Measurements from ENCODE around the gene NTRK1.
A peak's percentile ranks its signal among the peaks of the same experiment; 100 is the strongest.

NTRK1 gene

GRCh38 chr1:156883919-156884318 lies 23.3 kb downstream of the NTRK1 start:
- POLR2A ChIA-PET = no interaction called here
- H3K9me3 ChIP-seq (ENCODE audit: control extremely low read depth in 1 of 5, control insufficient read depth in 4 of 5, insufficient read depth in 2 of 5, low read depth in 1 of 5, low read length in 4 of 5) = no peaks in the 10 kb centered on the region

GRCh38 chr1:156884560-156885184 lies 24.0 kb downstream of the NTRK1 start:
- Histone ChIP-seq H3K4me3 (ENCODE audit: control insufficient read depth in 1 of 7, extremely low read depth in 1 of 7, insufficient read depth in 4 of 7, low read depth in 2 of 7, low read length in 6 of 7) (no peak overlapping the region), H3K36me3 (ENCODE audit: control insufficient read depth in 4 of 4, insufficient read depth in 4 of 4, low read length in 3 of 4) (no peaks in the 10 kb centered on the region), H3K9me3 (ENCODE audit: control extremely low read depth in 1 of 5, control insufficient read depth in 4 of 5, insufficient read depth in 2 of 5, low read depth in 1 of 5, low read length in 4 of 5) (no peaks in the 10 kb centered on the region), H3K27me3 (replicated peaks in 2 of 5; ENCODE audit: control insufficient read depth in 4 of 5, insufficient read depth in 5 of 5, low read length in 4 of 5) (peaks cover 0 to 16% (median 11%) of the 10 kb centered on the region in 5 experiments), H3K27ac (ENCODE audit: insufficient read depth in 1 of 2, low read depth in 1 of 2, low read length in 2 of 2, poor library complexity in 1 of 2, severe bottlenecking in 2 of 2) (no peak overlapping the region), H3K4me1 (ENCODE audit: control extremely low read depth in 1 of 4, control insufficient read depth in 4 of 4, insufficient read depth in 4 of 4, low read length in 3 of 4) (no peaks in the 10 kb centered on the region)
- POLR2A ChIA-PET = no interaction called here
- CTCF ChIA-PET = interaction anchor here (1.0 to 12.7 kb wide), 7 partner anchors 10 to 86 kb away, joined by 3 to 201 read pairs (median 5); partner anchors contain the start of genes LRRC71 and NTRK1
- 91% methylated on average over 5 of the region's 10 CpGs for WGBS (ENCODE audit: insufficient coverage)
- DNase-seq = no peak

More at GRCh38 chr1:156883919-156884318, 23.3 kb downstream of the NTRK1 start:
- peaks cover 0 to 18% (median 11%) of the 10 kb centered on the region in 5 experiments for H3K27me3 ChIP-seq (replicated peaks in 2 of 5; ENCODE audit: control insufficient read depth in 4 of 5, insufficient read depth in 5 of 5, low read length in 4 of 5)
- DNase-seq = no peak
- CTCF ChIA-PET = interaction anchor here (1.2 to 12.7 kb wide), 5 partner anchors 9 to 85 kb away, joined by 3 to 201 read pairs (median 101); partner anchors contain the start of genes LRRC71 and NTRK1
- H3K36me3 ChIP-seq (ENCODE audit: control insufficient read depth in 4 of 4, insufficient read depth in 4 of 4, low read length in 3 of 4) = no peaks in the 10 kb centered on the region
- 76% methylated on average over 4 of the region's 7 CpGs for WGBS (ENCODE audit: insufficient coverage)
- no peaks in the 10 kb centered on the region for H3K4me1 ChIP-seq (ENCODE audit: control extremely low read depth in 1 of 4, control insufficient read depth in 4 of 4, insufficient read depth in 4 of 4, low read length in 3 of 4)
- H3K27ac ChIP-seq (ENCODE audit: insufficient read depth in 1 of 2, low read depth in 1 of 2, low read length in 2 of 2, poor library complexity in 1 of 2, severe bottlenecking in 2 of 2) = no peak overlapping the region
- no peak overlapping the region for H3K4me3 ChIP-seq (ENCODE audit: control insufficient read depth in 1 of 7, extremely low read depth in 1 of 7, insufficient read depth in 4 of 7, low read depth in 2 of 7, low read length in 6 of 7)

GRCh38 chr1:156885314-156885713 lies 24.6 kb downstream of the NTRK1 start:
- DNase-seq = no peak
- Histone ChIP-seq H3K36me3 (ENCODE audit: control insufficient read depth in 4 of 4, insufficient read depth in 4 of 4, low read length in 3 of 4) (no peaks in the 10 kb centered on the region), H3K27ac (ENCODE audit: insufficient read depth in 1 of 2, low read depth in 1 of 2, low read length in 2 of 2, poor library complexity in 1 of 2, severe bottlenecking in 2 of 2) (no peak overlapping the region), H3K4me3 (ENCODE audit: control insufficient read depth in 1 of 7, extremely low read depth in 1 of 7, insufficient read depth in 4 of 7, low read depth in 2 of 7, low read length in 6 of 7) (no peak overlapping the region), H3K9me3 (ENCODE audit: control extremely low read depth in 1 of 5, control insufficient read depth in 4 of 5, insufficient read depth in 2 of 5, low read depth in 1 of 5, low read length in 4 of 5) (no peaks in the 10 kb centered on the region), H3K4me1 (ENCODE audit: control extremely low read depth in 1 of 4, control insufficient read depth in 4 of 4, insufficient read depth in 4 of 4, low read length in 3 of 4) (no peaks in the 10 kb centered on the region), H3K27me3 (replicated peaks in 2 of 5; ENCODE audit: control insufficient read depth in 4 of 5, insufficient read depth in 5 of 5, low read length in 4 of 5) (peaks cover 0 to 16% (median 12%) of the 10 kb centered on the region in 5 experiments)
- POLR2A ChIA-PET = no interaction called here
- CTCF ChIA-PET = interaction anchor here (0.7 to 12.7 kb wide), 7 partner anchors 26 to 86 kb away, joined by 3 to 201 read pairs (median 5); partner anchors contain the start of gene LRRC71
- no CpG with 5 or more reads among the region's 1 CpG for WGBS (ENCODE audit: insufficient coverage)

- H3K27me3 ChIP-seq (replicated peaks in 2 of 5; ENCODE audit: control insufficient read depth in 4 of 5, insufficient read depth in 5 of 5, low read length in 4 of 5) = peaks cover 0 to 16% (median 11%) of the 10 kb centered on the region in 5 experiments
- 86% methylated on average over 10 of the region's 13 CpGs for WGBS (ENCODE audit: insufficient coverage)
- H3K9me3 ChIP-seq (ENCODE audit: control extremely low read depth in 1 of 5, control insufficient read depth in 4 of 5, insufficient read depth in 2 of 5, low read depth in 1 of 5, low read length in 4 of 5) = no peaks in the 10 kb centered on the region
- H3K27ac ChIP-seq (ENCODE audit: insufficient read depth in 1 of 2, low read depth in 1 of 2, low read length in 2 of 2, poor library complexity in 1 of 2, severe bottlenecking in 2 of 2) = no peak overlapping the region
- CTCF ChIA-PET = interaction anchor here (0.7 to 12.7 kb wide), 10 partner anchors 9 to 87 kb away, joined by 3 to 201 read pairs (median 6); partner anchors contain the start of gene LRRC71
- POLR2A ChIA-PET = no interaction called here
- H3K4me1 ChIP-seq (ENCODE audit: control extremely low read depth in 1 of 4, control insufficient read depth in 4 of 4, insufficient read depth in 4 of 4, low read length in 3 of 4) = no peaks in the 10 kb centered on the region
- H3K36me3 ChIP-seq (ENCODE audit: control insufficient read depth in 4 of 4, insufficient read depth in 4 of 4, low read length in 3 of 4) = no peaks in the 10 kb centered on the region
- no peak for DNase-seq
- no peak overlapping the region for H3K4me3 ChIP-seq (ENCODE audit: control insufficient read depth in 1 of 7, extremely low read depth in 1 of 7, insufficient read depth in 4 of 7, low read depth in 2 of 7, low read length in 6 of 7)
These were observed 25.3 kb downstream of the NTRK1 start for GRCh38 chr1:156885880-156886355.

- POLR2A ChIA-PET = no interaction called here
- peaks cover 0 to 24% (median 14%) of the 10 kb centered on the region in 5 experiments for H3K27me3 ChIP-seq (replicated peaks in 2 of 5; ENCODE audit: control insufficient read depth in 4 of 5, insufficient read depth in 5 of 5, low read length in 4 of 5)
- WGBS (ENCODE audit: insufficient coverage) = 10% methylated on average over 2 of the region's 6 CpGs
These were observed 26.1 kb downstream of the NTRK1 start for GRCh38 chr1:156886583-156887281.

GRCh38 chr1:156887317-156887716 lies 26.7 kb downstream of the NTRK1 start:
- no peaks in the 10 kb centered on the region for H3K36me3 ChIP-seq (ENCODE audit: control insufficient read depth in 4 of 4, insufficient read depth in 4 of 4, low read length in 3 of 4)
- H3K27me3 ChIP-seq (replicated peaks in 2 of 5; ENCODE audit: control insufficient read depth in 4 of 5, insufficient read depth in 5 of 5, low read length in 4 of 5) = peaks cover 0 to 28% (median 13%) of the 10 kb centered on the region in 5 experiments
- no peaks in the 10 kb centered on the region for H3K9me3 ChIP-seq (ENCODE audit: control extremely low read depth in 1 of 5, control insufficient read depth in 4 of 5, insufficient read depth in 2 of 5, low read depth in 1 of 5, low read length in 4 of 5)
- DNase-seq = no peak
- peaks cover 0 to 7% (median 4%) of the 10 kb centered on the region in 4 experiments for H3K4me1 ChIP-seq (ENCODE audit: control extremely low read depth in 1 of 4, control insufficient read depth in 4 of 4, insufficient read depth in 4 of 4, low read length in 3 of 4)
- no peak overlapping the region for H3K4me3 ChIP-seq (ENCODE audit: control insufficient read depth in 1 of 7, extremely low read depth in 1 of 7, insufficient read depth in 4 of 7, low read depth in 2 of 7, low read length in 6 of 7)
- CTCF ChIA-PET = interaction anchor here (0.9 to 12.7 kb wide), 10 partner anchors 10 to 230 kb away, joined by 3 to 201 read pairs (median 6); partner anchors contain the start of genes LRRC71 and NTRK1
- POLR2A ChIA-PET = no interaction called here
- no peak overlapping the region for H3K27ac ChIP-seq (ENCODE audit: insufficient read depth in 1 of 2, low read depth in 1 of 2, low read length in 2 of 2, poor library complexity in 1 of 2, severe bottlenecking in 2 of 2)
- no CpG with 5 or more reads among the region's 3 CpGs for WGBS (ENCODE audit: insufficient coverage)

More at GRCh38 chr1:156886583-156887281, 26.1 kb downstream of the NTRK1 start:
- peak in 1 of 3 donors; percentile 21 for DNase-seq
- Histone ChIP-seq H3K4me1 (ENCODE audit: control extremely low read depth in 1 of 4, control insufficient read depth in 4 of 4, insufficient read depth in 4 of 4, low read length in 3 of 4) (peaks cover 0 to under 1% (median 0%) of the 10 kb centered on the region in 4 experiments), H3K4me3 (ENCODE audit: control insufficient read depth in 1 of 7, extremely low read depth in 1 of 7, insufficient read depth in 4 of 7, low read depth in 2 of 7, low read length in 6 of 7) (no peak overlapping the region), H3K36me3 (ENCODE audit: control insufficient read depth in 4 of 4, insufficient read depth in 4 of 4, low read length in 3 of 4) (no peaks in the 10 kb centered on the region), H3K27ac (ENCODE audit: insufficient read depth in 1 of 2, low read depth in 1 of 2, low read length in 2 of 2, poor library complexity in 1 of 2, severe bottlenecking in 2 of 2) (no peak overlapping the region), H3K9me3 (ENCODE audit: control extremely low read depth in 1 of 5, control insufficient read depth in 4 of 5, insufficient read depth in 2 of 5, low read depth in 1 of 5, low read length in 4 of 5) (no peaks in the 10 kb centered on the region)
- CTCF ChIA-PET = interaction anchor here (0.9 to 12.7 kb wide), 11 partner anchors 10 to 160 kb away, joined by 3 to 201 read pairs (median 6); partner anchors contain the start of genes LRRC71 and NTRK1

All from common myeloid progenitor, CD34-positive (primary cell).